Muscle layer of colon (tissue), 2 donors: ENCODE measurements around the gene KCTD20.

ENCODE experiments used
- H3K27ac ChIP-seq: one replicate; pipeline ENCODE4 v1.7.0; 2013; ENCODE audit warnings: low read depth, mild to moderate bottlenecking, low read length, moderate library complexity
- H3K27me3 ChIP-seq, 2 donors: one replicate each; pipeline ENCODE4 v1.7.0; 2013; ENCODE audit warnings: low read length in 2 of 2, mild to moderate bottlenecking in 2 of 2; ENCODE audit not compliant: insufficient read depth in 2 of 2, control insufficient read depth in 1 of 2
- H3K36me3 ChIP-seq: one replicate; pipeline ENCODE4 v1.7.0; 2013; ENCODE audit warnings: mild to moderate bottlenecking, low read length; ENCODE audit not compliant: insufficient read depth
- H3K4me1 ChIP-seq: one replicate; pipeline ENCODE4 v1.7.0; 2013; ENCODE audit warnings: mild to moderate bottlenecking, low read length; ENCODE audit not compliant: insufficient read depth
- H3K4me3 ChIP-seq, 2 donors: one replicate each; pipeline ENCODE4 v1.7.0; 2013; ENCODE audit warnings: low read length in 2 of 2, low read depth in 1 of 2, mild to moderate bottlenecking in 1 of 2, moderate library complexity in 1 of 2
- H3K9ac ChIP-seq: one replicate; pipeline ENCODE4 v1.7.0; 2013; ENCODE audit warnings: low read length
- H3K9me3 ChIP-seq: one replicate; pipeline ENCODE4 v1.7.0; 2013; ENCODE audit warnings: mild to moderate bottlenecking, low read length
- donor health status: abdominal sarcoma.
- donor health status: Adenocarcinoma of cecum.

KCTD20 gene

DNA sequence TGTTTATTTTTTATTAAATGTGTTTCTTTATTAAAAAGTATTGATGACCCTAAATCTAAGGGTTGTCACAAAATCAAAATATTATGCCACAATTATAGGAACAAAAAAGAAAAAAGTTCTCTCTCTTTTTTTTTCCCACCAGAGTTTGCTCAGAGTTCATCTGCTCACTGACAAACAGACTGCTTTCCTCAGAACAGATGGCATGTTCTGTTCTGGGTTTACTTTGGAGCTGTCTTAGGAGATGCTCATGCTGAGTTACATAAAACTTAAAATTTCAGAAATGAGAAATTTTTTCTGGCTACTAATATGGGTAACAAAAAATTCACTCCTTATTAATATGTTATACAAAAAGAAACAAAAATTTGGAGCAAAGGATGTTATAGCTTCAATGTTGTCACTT, 74.2 kb downstream of the KCTD20 start:
- H3K36me3 ChIP-seq: peaks cover 46% of the 10 kb centered on the region

GRCh38 chr6:36517408-36517807, 74.6 kb downstream of the KCTD20 start:
- H3K27me3 ChIP-seq: no peaks in the 10 kb centered on the region
- no peak overlapping the region for H3K27ac ChIP-seq
- H3K4me3 ChIP-seq: no peak overlapping the region
- no peaks in the 10 kb centered on the region for H3K4me1 ChIP-seq
- H3K9ac ChIP-seq: no peak overlapping the region
- peaks cover 48% of the 10 kb centered on the region for H3K36me3 ChIP-seq
- H3K9me3 ChIP-seq: no peaks in the 10 kb centered on the region

More for the DNA sequence above, 74.2 kb downstream of the KCTD20 start:
- Histone ChIP-seq H3K27me3 (no peaks in the 10 kb centered on the region), H3K4me3 (no peak overlapping the region), H3K27ac (no peak overlapping the region), H3K9ac (no peak overlapping the region), H3K9me3 (no peaks in the 10 kb centered on the region), H3K4me1 (no peaks in the 10 kb centered on the region)

DNA sequence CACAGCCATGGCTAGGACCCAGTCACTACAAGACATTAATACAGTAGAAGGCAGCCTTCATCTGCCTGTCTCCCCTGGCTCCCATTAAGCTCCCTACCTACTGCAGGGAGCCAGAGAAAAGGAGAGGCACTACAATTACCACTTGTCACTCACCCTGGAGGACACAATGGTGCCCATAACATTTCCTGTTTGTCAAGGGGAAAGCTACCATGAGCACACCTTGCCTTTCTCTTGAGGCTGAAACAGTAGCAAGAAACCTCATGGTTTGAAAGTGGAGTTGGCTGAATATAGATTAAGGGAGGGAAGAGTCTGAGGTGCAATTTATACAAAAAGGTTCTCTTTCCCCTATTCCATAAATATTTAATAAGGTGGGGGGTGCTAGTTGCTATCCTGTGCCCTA, 76.6 kb downstream of the KCTD20 start:
- no peaks in the 10 kb centered on the region for H3K4me1 ChIP-seq
- peaks cover 54% of the 10 kb centered on the region for H3K36me3 ChIP-seq
- H3K9me3 ChIP-seq: no peaks in the 10 kb centered on the region
- no peak overlapping the region for H3K27ac ChIP-seq
- no peaks in the 10 kb centered on the region for H3K27me3 ChIP-seq
- no peak overlapping the region for H3K4me3 ChIP-seq
- H3K9ac ChIP-seq: no peak overlapping the region

- no peaks in the 10 kb centered on the region for H3K4me1 ChIP-seq
- no peak overlapping the region for H3K4me3 ChIP-seq
- no peak overlapping the region for H3K27ac ChIP-seq
- no peaks in the 10 kb centered on the region for H3K27me3 ChIP-seq
- H3K36me3 ChIP-seq: peaks cover 53% of the 10 kb centered on the region
- H3K9ac ChIP-seq: no peak overlapping the region
- H3K9me3 ChIP-seq: no peaks in the 10 kb centered on the region
Observed at GRCh38 chr6:36523451-36523850, 80.7 kb downstream of the KCTD20 start.

DNA sequence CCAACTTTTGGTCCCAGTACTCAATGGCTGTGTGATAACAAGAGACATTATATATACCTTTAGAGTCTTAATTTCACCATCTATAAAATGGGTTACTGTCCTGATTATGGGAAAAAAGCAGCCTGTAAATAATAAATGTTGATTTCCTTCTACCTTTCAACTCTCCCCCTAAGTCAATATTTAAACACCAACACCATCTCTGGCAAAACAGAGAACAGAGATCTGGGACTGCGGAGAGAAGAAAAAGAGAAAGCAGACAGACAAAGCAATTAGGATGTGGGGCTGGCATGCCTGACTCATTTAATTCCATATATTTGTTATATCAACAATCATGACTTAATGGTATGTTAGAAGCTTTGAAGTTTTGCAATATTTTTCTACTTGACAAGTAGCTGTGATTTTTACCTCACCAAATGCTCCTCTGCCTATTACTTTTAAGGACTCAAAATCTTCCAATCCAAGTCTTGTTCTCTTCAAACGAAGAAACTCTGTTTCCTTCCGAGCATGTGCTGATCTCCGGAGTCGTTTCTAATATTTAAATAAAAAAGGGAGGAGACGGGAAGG, 81.2 kb downstream of the KCTD20 start:
- Histone ChIP-seq H3K27me3 (no peaks in the 10 kb centered on the region), H3K9ac (no peak overlapping the region), H3K9me3 (no peaks in the 10 kb centered on the region), H3K27ac (no peak overlapping the region), H3K4me1 (no peaks in the 10 kb centered on the region), H3K4me3 (no peak overlapping the region), H3K36me3 (peaks cover 53% of the 10 kb centered on the region)

DNA sequence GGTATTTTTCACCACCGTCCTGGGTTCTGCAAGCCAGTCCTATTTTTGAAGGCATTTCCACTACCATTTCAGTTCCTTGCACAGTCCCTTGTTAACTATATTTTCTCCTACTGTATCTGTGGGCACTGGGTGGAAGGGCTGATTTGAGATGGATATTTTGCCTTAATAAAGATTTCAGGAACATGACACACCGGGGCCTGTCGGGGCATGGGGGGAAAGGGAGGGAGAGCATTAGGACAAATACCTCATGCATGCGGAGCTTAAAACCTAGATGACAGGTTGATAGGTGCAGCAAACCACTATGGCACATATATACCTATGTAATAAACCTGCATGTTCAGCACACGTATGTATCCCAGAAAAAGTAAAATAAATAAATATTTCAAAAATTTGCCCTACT, 82.1 kb downstream of the KCTD20 start:
- no peaks in the 10 kb centered on the region for H3K4me1 ChIP-seq
- H3K27me3 ChIP-seq: no peaks in the 10 kb centered on the region
- no peaks in the 10 kb centered on the region for H3K9me3 ChIP-seq
- no peak overlapping the region for H3K9ac ChIP-seq
- no peak overlapping the region for H3K27ac ChIP-seq
- H3K36me3 ChIP-seq: peaks cover 46% of the 10 kb centered on the region
- H3K4me3 ChIP-seq: no peak overlapping the region

DNA sequence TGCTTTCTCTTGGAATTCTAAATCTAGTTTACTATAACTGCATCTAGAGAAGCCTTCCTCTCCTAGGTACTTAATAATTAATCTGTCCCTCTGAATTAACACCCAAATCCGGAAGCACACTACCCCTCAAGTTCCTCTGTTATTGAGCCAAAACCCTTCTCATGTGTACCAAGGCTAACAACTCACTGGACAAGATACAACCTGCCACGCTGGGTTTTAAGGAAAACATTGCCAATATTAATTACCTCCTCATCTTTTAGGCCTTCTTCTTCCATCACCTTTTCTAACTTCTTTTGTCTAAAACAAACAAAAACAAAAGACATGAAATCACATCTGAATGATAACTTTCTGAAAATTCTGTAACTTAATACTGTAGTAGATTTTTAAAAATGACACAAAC, 82.5 kb downstream of the KCTD20 start:
- no peak overlapping the region for H3K4me3 ChIP-seq
- H3K27ac ChIP-seq: no peak overlapping the region
- no peaks in the 10 kb centered on the region for H3K27me3 ChIP-seq
- H3K9me3 ChIP-seq: no peaks in the 10 kb centered on the region
- peaks cover 42% of the 10 kb centered on the region for H3K36me3 ChIP-seq
- no peaks in the 10 kb centered on the region for H3K4me1 ChIP-seq
- H3K9ac ChIP-seq: no peak overlapping the region

DNA sequence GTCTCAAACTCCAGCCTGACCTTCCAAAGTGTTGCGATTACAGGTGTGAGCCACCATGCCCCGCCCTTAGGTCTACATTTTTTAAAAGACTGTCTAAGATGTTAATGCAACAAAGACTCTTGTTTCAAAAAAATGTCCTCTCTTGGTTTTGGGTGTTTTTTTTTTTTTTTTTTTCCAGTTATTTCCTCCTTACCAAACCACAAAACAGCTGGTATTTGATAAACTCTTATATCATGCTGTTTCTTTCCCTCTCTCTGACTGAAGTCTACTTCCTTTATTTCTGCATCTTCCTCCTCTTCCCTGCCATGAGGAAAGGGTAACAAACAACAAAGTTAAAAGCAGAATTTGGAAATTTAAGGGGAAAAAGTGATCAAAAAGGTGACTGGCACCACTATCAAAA, 83.3 kb downstream of the KCTD20 start:
- Histone ChIP-seq H3K4me3 (no peak overlapping the region), H3K36me3 (peaks cover 35% of the 10 kb centered on the region), H3K27ac (no peak overlapping the region)

DNA sequence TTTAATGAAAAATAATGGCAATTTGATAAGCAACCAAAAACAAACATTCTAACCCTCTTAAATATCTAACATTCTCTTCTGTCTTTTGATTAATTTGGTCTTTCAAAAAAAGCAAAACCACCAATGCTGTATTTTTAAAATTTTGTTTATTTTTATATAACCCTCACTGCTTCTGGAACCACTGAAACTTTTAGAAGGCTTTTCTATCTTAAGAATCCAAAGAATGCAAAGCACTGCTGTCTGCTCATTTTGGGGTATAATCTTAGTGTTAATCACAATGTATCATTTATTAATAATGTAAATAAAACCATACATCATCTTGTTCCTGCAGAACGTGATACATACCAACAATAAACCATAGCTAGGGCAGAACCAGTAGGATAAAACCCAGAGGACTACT, 90.5 kb downstream of the KCTD20 start:
- H3K4me3 ChIP-seq: no peak overlapping the region
- no peak overlapping the region for H3K9ac ChIP-seq
- H3K27ac ChIP-seq: no peak overlapping the region
- peaks cover 6% of the 10 kb centered on the region for H3K36me3 ChIP-seq
- H3K4me1 ChIP-seq: peaks cover 5% of the 10 kb centered on the region
- no peaks in the 10 kb centered on the region for H3K27me3 ChIP-seq
- no peaks in the 10 kb centered on the region for H3K9me3 ChIP-seq

More for the DNA sequence above, 83.3 kb downstream of the KCTD20 start:
- no peak overlapping the region for H3K9ac ChIP-seq
- H3K4me1 ChIP-seq: no peaks in the 10 kb centered on the region
- no peaks in the 10 kb centered on the region for H3K27me3 ChIP-seq
- H3K9me3 ChIP-seq: no peaks in the 10 kb centered on the region

GRCh38 chr6:36536873-36537547, 94.2 kb downstream of the KCTD20 start:
- peaks cover 14% of the 10 kb centered on the region for H3K4me1 ChIP-seq
- no peaks in the 10 kb centered on the region for H3K9me3 ChIP-seq
- H3K9ac ChIP-seq: no peak overlapping the region
- H3K4me3 ChIP-seq: no peak overlapping the region
- peaks cover 17% of the 10 kb centered on the region for H3K36me3 ChIP-seq
- H3K27ac ChIP-seq: no peak overlapping the region
- no peaks in the 10 kb centered on the region for H3K27me3 ChIP-seq

DNA sequence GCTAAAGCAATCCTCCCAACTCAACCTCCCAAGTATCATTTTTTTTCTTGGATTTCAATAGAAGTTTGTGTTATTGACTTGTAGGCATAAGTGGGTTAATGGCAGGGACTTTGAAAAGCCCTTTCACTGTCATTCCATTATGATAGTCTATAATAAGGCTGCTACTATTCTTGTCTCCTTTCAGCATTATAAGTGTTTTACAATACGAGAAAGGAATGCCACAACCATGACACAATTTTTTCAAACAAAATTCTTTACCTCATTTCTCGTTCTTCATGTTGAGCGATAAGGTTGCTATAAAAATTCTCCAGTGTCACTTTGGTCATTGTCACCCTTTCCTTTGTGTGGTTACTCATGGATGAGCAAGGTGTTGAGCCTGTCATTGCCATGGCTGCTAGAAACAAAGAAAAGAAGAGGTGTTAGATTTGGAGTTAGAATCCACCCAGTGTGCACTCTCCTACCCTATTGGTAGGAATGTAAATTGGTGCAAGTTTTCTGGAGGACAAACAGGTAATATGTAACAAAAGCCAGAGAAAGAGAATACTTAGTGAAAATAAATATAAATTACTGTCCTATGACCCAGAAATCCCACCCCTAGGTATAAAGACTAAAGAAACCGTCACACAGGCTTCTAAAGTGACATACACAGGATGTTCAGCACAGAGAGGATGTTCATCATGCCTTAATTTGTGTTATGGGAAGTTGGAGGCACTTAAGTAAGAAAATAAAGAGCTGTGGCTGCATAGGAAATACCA, 97.2 kb downstream of the KCTD20 start:
- no peak overlapping the region for H3K27ac ChIP-seq
- peaks cover 17% of the 10 kb centered on the region for H3K36me3 ChIP-seq
- peaks cover 27% of the 10 kb centered on the region for H3K4me1 ChIP-seq
- H3K4me3 ChIP-seq: no peak overlapping the region
- no peaks in the 10 kb centered on the region for H3K27me3 ChIP-seq
- H3K9me3 ChIP-seq: no peaks in the 10 kb centered on the region
- no peak overlapping the region for H3K9ac ChIP-seq
